Ovary (tissue), 3 donors: ENCODE measurements around the gene FREM2.

Experiments
- EP300 ChIP-seq: sonication (generic); formaldehyde crosslinking; IDR thresholded peaks from one replicate; pipeline ENCODE4 v1.6.1; 2017; ENCODE audit warnings: antibody characterized with exemption
- POLR2A ChIP-seq: fragments of 450-650 bp; IDR thresholded peaks from one replicate; pipeline ENCODE4 v1.6.1; 2017; ENCODE audit warnings: antibody characterized with exemption, mild to moderate bottlenecking, moderate library complexity
- TF ChIP-seq, protein P1 (sequence below), 3 donors: fragments of 450-650 bp in 2 of 3; fragments of 200-600 bp in 1 of 3; IDR thresholded peaks; one replicate each; pipeline versions ENCODE4 v1.5.1 to v1.8.0; 2016 to 2022; ENCODE audit warnings: antibody characterized with exemption in 3 of 3, mild to moderate bottlenecking in 1 of 3
- donor health status: DM: no; HTN: no; CAD: no.

GRCh38 chr13:38669234-38669964 lies 17.5 kb upstream of the FREM2 start:
- TF ChIP-seq EP300 (no peak), POLR2A (no peak)
- TF ChIP-seq, protein P1, sequence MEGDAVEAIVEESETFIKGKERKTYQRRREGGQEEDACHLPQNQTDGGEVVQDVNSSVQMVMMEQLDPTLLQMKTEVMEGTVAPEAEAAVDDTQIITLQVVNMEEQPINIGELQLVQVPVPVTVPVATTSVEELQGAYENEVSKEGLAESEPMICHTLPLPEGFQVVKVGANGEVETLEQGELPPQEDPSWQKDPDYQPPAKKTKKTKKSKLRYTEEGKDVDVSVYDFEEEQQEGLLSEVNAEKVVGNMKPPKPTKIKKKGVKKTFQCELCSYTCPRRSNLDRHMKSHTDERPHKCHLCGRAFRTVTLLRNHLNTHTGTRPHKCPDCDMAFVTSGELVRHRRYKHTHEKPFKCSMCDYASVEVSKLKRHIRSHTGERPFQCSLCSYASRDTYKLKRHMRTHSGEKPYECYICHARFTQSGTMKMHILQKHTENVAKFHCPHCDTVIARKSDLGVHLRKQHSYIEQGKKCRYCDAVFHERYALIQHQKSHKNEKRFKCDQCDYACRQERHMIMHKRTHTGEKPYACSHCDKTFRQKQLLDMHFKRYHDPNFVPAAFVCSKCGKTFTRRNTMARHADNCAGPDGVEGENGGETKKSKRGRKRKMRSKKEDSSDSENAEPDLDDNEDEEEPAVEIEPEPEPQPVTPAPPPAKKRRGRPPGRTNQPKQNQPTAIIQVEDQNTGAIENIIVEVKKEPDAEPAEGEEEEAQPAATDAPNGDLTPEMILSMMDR (IDR thresholded peaks at IDR 0.05): no peak
